ENCODE data around the gene PPIL6. TPM values are rescaled to one million over a fixed set of nuclear protein-coding genes. Genes with fewer than 3 reads are reported as not detected.
A peak's percentile ranks its signal among the peaks of the same experiment; 100 is the strongest.

The PPIL6 gene
- polyA plus RNA-seq, 3 donors, result 0.09 to 0.28 (median 0.14) TPM

- Mint-ChIP-seq H3K27me3 (ENCODE audit: low read depth in 3 of 3) (peaks cover 0 to 6% (median 2%) of the 10 kb centered on the region in 3 donors), H3K36me3 (no peaks in the 10 kb centered on the region), H3K27ac (peak overlapping the region in 3 of 7 donors; percentile 8 to 36 (median 33)), H3K4me1 (peaks cover 63% of the 10 kb centered on the region), H3K9me3 (peaks cover 0 to 4% (median 0%) of the 10 kb centered on the region in 7 donors), H3K4me3 (no peak overlapping the region)
- Histone ChIP-seq H3K9ac (ENCODE audit: insufficient read depth, low read length, poor library complexity, severe bottlenecking) (no peak overlapping the region), H3K79me2 (ENCODE audit: insufficient read depth, low read length) (no peaks in the 10 kb centered on the region), H3K4me2 (replicated peaks; ENCODE audit: extremely low read depth, low read length, poor library complexity, severe bottlenecking) (no peak overlapping the region), H3K9me3 (replicated peaks in 1 of 2; ENCODE audit: control insufficient read depth in 1 of 2, insufficient read depth in 1 of 2, low read length in 2 of 2) (no peaks in the 10 kb centered on the region), H3K27ac (ENCODE audit: low read depth in 1 of 2, low read length in 2 of 2) (no peak overlapping the region), H4K20me1 (ENCODE audit: insufficient read depth, low read length) (no peaks in the 10 kb centered on the region), H3K36me3 (replicated peaks in 1 of 2; ENCODE audit: control insufficient read depth in 1 of 2, insufficient read depth in 2 of 2, low read length in 2 of 2) (no peaks in the 10 kb centered on the region), H2AFZ (ENCODE audit: insufficient read depth, low read depth, low read length, poor library complexity, severe bottlenecking) (peak overlapping the region; percentile 36), H3K4me1 (ENCODE audit: control insufficient read depth in 1 of 2, insufficient read depth in 2 of 2, low read length in 2 of 2) (peaks cover 37 to 43% of the 10 kb centered on the region in 2 donors), H3K4me3 (replicated peaks in 1 of 3; ENCODE audit: low read depth in 2 of 3, low read length in 3 of 3) (no peak overlapping the region), H3K27me3 (ENCODE audit: control insufficient read depth in 2 of 2, insufficient read depth in 2 of 2, low read length in 2 of 2) (no peaks in the 10 kb centered on the region)
- TF ChIP-seq CTCF (IDR thresholded peaks at IDR 0.05), result no peak
- peak in 2 of 3 donors; percentile 51 to 52 for DNase-seq
- intact Hi-C loops (cut with micrococcal nuclease), result no loop called here
- 50% methylated on average over 1 of the region's 2 CpGs for WGBS (ENCODE audit: insufficient coverage)
Measured at GRCh38 chr6:109393886-109394281, 46.5 kb downstream of the PPIL6 start.

DNA sequence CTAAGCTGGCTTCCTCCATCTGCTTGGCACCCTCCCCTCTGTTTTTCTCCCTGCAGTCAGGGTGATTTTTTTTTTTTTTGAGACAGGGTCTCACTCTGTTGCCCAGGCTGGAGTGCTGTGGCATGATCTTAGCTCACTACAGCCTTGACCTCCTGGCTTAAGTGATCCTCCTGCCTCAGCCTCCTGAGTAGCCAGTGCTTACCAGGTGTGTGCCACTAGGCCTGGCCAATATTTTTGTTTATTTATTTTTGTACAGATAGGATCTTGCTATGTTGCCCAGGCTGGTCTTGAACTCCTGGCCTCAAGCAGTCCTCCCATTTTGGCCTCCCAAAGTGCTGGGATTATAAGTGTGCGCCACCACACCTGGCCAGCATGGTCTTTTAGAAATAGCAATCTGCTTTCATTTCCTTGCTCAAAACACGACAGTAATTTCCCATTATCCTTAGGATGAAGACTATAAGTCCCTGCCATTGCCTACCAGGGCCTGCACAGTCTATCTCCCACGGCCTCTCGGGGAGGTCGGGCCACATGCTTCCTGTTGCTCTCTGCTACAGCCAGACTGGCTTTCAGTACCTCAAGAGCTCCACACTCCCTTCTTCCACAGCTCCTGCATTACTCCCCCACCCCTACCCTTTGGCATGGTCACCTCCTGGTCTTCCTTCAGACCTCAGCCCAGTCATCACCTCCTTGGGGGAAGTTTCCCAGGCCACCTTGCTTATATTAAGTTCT lies 47.1 kb downstream of the PPIL6 start:
- Mint-ChIP-seq H3K27me3 (ENCODE audit: low read depth in 3 of 3) (peaks cover 0 to 6% (median 2%) of the 10 kb centered on the region in 3 donors), H3K4me3 (no peak overlapping the region), H3K9me3 (peaks cover 0 to 4% (median 0%) of the 10 kb centered on the region in 7 donors), H3K4me1 (peaks cover 63% of the 10 kb centered on the region), H3K36me3 (no peaks in the 10 kb centered on the region), H3K27ac (peak overlapping the region in 5 of 7 donors; percentile 4 to 77 (median 33))
- no peak overlapping the region for H3K9ac ChIP-seq (ENCODE audit: insufficient read depth, low read length, poor library complexity, severe bottlenecking)
- 23% methylated on average over 5 of the region's 5 CpGs for WGBS (ENCODE audit: insufficient coverage)
- H3K27me3 ChIP-seq (ENCODE audit: control insufficient read depth in 2 of 2, insufficient read depth in 2 of 2, low read length in 2 of 2), result no peaks in the 10 kb centered on the region
- H4K20me1 ChIP-seq (ENCODE audit: insufficient read depth, low read length), result no peaks in the 10 kb centered on the region
- H3K9me3 ChIP-seq (replicated peaks in 1 of 2; ENCODE audit: control insufficient read depth in 1 of 2, insufficient read depth in 1 of 2, low read length in 2 of 2), result no peaks in the 10 kb centered on the region
- H3K4me2 ChIP-seq (replicated peaks; ENCODE audit: extremely low read depth, low read length, poor library complexity, severe bottlenecking), result no peak overlapping the region
- H3K79me2 ChIP-seq (ENCODE audit: insufficient read depth, low read length), result no peaks in the 10 kb centered on the region
- peak overlapping the region; percentile 36 for H2AFZ ChIP-seq (ENCODE audit: insufficient read depth, low read depth, low read length, poor library complexity, severe bottlenecking)
- no peak for TF ChIP-seq CTCF (IDR thresholded peaks at IDR 0.05)
- H3K36me3 ChIP-seq (replicated peaks in 1 of 2; ENCODE audit: control insufficient read depth in 1 of 2, insufficient read depth in 2 of 2, low read length in 2 of 2), result no peaks in the 10 kb centered on the region
- peak in 1 of 3 donors; percentile 11 for DNase-seq
- H3K4me1 ChIP-seq (ENCODE audit: control insufficient read depth in 1 of 2, insufficient read depth in 2 of 2, low read length in 2 of 2), result peaks cover 37 to 43% of the 10 kb centered on the region in 2 donors
- H3K4me3 ChIP-seq (replicated peaks in 1 of 3; ENCODE audit: low read depth in 2 of 3, low read length in 3 of 3), result no peak overlapping the region
- no peak overlapping the region for H3K27ac ChIP-seq (ENCODE audit: low read depth in 1 of 2, low read length in 2 of 2)
- intact Hi-C loops (cut with micrococcal nuclease), result no loop called here
